GM21717 (cell line): Measurements from ENCODE around the gene OR1G1.
"Not testable (repeated sequence)": the region's sequence is repeated elsewhere in the genome, so short reads cannot be mapped to it uniquely, and the experiment has no call there.

ENCODE experiments used
- ATAC-seq: cut with Tn5 transposase; IDR thresholded peaks from one replicate; pipeline ENCODE4 v1.9.1; 2021; ENCODE audit warnings: mild to moderate bottlenecking, moderate library complexity; ENCODE audit not compliant: unreplicated experiment

OR1G1 gene

GRCh38 chr17:3127451-3127850 is at the start of gene OR1G1:
OR1G1 (minus strand) TSS chr17:3127551; CDS start chr17:3127551, 0 bp downstream.
- ATAC-seq: no peak

- no peak for ATAC-seq
Observed at GRCh38 chr17:3167574-3167973, 40.2 kb upstream of the OR1G1 start.

DNA sequence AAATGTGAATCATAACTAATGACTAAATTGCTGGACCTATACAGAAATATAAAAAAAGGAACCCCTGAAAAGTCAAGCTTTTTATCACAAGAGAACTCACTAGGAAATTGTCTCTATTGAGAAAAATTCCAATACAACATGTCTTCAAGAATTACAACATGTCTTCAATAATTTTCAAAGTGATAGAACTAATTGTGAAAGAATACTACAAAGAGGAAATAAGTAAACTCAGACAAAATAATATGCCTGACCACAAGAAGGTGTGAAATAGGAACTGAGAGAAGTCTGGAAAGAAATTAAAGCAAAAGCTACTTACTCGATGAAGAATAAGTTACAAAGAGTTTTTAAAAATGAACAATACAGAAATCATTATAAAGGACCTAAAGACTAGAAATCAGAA is 29.9 kb upstream of the OR1G1 start:
- ATAC-seq: no peak

DNA sequence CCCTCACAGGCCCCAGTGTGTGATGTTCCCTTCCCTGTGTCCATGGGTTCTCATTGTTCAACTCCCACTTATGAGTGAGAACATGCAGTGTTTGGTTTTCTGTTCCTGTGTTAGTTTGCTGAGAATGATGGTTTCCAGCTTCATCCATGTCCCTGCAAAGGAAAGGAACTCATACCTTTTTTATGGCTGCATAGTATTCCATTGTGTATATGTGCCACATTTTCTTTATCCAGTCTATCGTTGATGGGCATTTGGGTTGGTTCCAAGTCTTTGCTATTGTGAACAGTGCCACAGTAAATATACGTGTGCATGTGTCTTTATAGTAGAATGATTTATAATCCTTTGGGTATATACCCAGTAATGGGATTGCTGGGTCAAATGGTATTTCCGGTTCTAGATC is 10.1 kb upstream of the OR1G1 start:
- not testable (repeated sequence) for ATAC-seq

DNA sequence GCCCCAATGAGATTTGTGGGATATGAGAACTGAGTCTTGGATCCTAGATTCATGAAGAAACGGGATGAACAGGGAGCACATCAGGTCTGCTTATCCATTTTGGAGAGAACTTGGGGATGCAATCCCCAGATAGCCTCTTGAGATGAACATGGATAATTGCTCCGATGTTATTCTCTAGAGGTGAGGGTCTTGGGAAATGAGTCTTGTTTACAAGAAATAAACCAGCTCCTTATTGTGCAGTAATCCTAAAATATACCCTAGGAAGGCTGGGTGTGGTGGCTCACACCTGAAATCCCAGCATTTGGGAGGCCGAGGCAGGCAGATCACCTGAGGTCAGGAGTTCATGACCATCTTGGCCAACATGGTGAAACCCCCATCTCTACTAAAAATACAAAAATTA is 23.0 kb downstream of the OR1G1 start, which contains the start of gene OR1D2:
Gene OR1D2, minus strand, starts transcription at position 101 of the 400 bp plus-strand sequence. CDS start 11,426 bp downstream, outside the sequence.
- no peak for ATAC-seq
